ENCODE data around the gene PRPH.
"Not testable (repeated sequence)": the region's sequence is repeated elsewhere in the genome, so short reads cannot be mapped to it uniquely, and the experiment has no call there.

The PRPH gene

GRCh38 chr12:49295082-49295936 lies at the start of gene PRPH:
Gene PRPH (plus strand): TSS chr12:49295147. CDS start chr12:49295201, 54 bp downstream.
- DNase-seq (ENCODE audit: low read depth in 2 of 2): no peak

GRCh38 chr12:49251357-49251756 lies 43.6 kb upstream of the PRPH start:
- DNase-seq (ENCODE audit: low read depth in 2 of 2): no peak

- peak in 1 of 2 donors; percentile 16 for DNase-seq (ENCODE audit: low read depth in 2 of 2)
These were observed 41.8 kb upstream of the PRPH start for GRCh38 chr12:49253033-49253623.

GRCh38 chr12:49255456-49255855 lies 39.5 kb upstream of the PRPH start:
- not testable (repeated sequence) for DNase-seq (ENCODE audit: low read depth in 2 of 2)

- DNase-seq (ENCODE audit: low read depth in 2 of 2): no peak
These were observed 38.9 kb upstream of the PRPH start for GRCh38 chr12:49255857-49256637.

- not testable (repeated sequence) for DNase-seq (ENCODE audit: low read depth in 2 of 2)
These were observed 37.3 kb upstream of the PRPH start for GRCh38 chr12:49257508-49258184.

GRCh38 chr12:49259452-49259851 lies 35.5 kb upstream of the PRPH start:
- DNase-seq (ENCODE audit: low read depth in 2 of 2): no peak

GRCh38 chr12:49260166-49260565 lies 34.8 kb upstream of the PRPH start:
- no peak for DNase-seq (ENCODE audit: low read depth in 2 of 2)

- no peak for DNase-seq (ENCODE audit: low read depth in 2 of 2)
These were observed 34.2 kb upstream of the PRPH start for GRCh38 chr12:49260571-49261363.

- DNase-seq (ENCODE audit: low read depth in 2 of 2): no peak
These were observed 33.2 kb upstream of the PRPH start for GRCh38 chr12:49261721-49262120.

GRCh38 chr12:49263400-49263763 lies 31.6 kb upstream of the PRPH start:
- DNase-seq (ENCODE audit: low read depth in 2 of 2): no peak

- DNase-seq (ENCODE audit: low read depth in 2 of 2): no peak
These were observed 30.5 kb upstream of the PRPH start for GRCh38 chr12:49264466-49264872.

- DNase-seq (ENCODE audit: low read depth in 2 of 2): peak; percentile 87 to 91
These were observed 29.8 kb upstream of the PRPH start, which contains the start of gene TUBA1C for GRCh38 chr12:49264873-49265792. Gene TUBA1C (plus strand): TSS chr12:49265082. CDS start chr12:49265182, 100 bp downstream.

GRCh38 chr12:49269191-49269590 lies 25.8 kb upstream of the PRPH start:
- not testable (repeated sequence) for DNase-seq (ENCODE audit: low read depth in 2 of 2)

- no peak for DNase-seq (ENCODE audit: low read depth in 2 of 2)
These were observed 21.9 kb upstream of the PRPH start for GRCh38 chr12:49272790-49273725.

GRCh38 chr12:49273726-49274395 lies 21.1 kb upstream of the PRPH start:
- DNase-seq (ENCODE audit: low read depth in 2 of 2): no peak

- DNase-seq (ENCODE audit: low read depth in 2 of 2): no peak
These were observed 20.4 kb upstream of the PRPH start for GRCh38 chr12:49274396-49275069.

Data from stimulated activated CD8-positive, alpha-beta memory T cell treated with anti-CD3 and anti-CD28 coated beads, Interleukin-15, amount 100 ng/mL, for 48 hours (primary cell).